Kidney (tissue), 14 donors: ENCODE data around the gene FERMT3. TPM values are rescaled to one million over a fixed set of nuclear protein-coding genes. Genes with fewer than 3 reads are reported as not detected.

Source experiments
- DNase-seq, 5 donors: peaks; one replicate each; pipeline ENCODE4 v3.0.0-alpha.2; 2013 to 2020
- FAIRE-seq: peaks from 2 replicates; lab custom pipeline; 2012; peaks lifted over from hg19 to GRCh38; lab: Jason Lieb, UNC
- H3K27ac ChIP-seq, 2 donors: one replicate each; pipeline ENCODE4 v1.7.0; 2013; ENCODE audit warnings: low read depth in 2 of 2, low read length in 2 of 2, inconsistent platforms in 1 of 2
- H3K27me3 ChIP-seq: one replicate; pipeline ENCODE4 v1.7.1; 2013; ENCODE audit warnings: low read length, inconsistent platforms; ENCODE audit not compliant: control insufficient read depth, insufficient read depth
- H3K36me3 ChIP-seq, 3 donors: one replicate each; pipeline versions ENCODE4 v1.7.0 to v1.7.1; 2013; ENCODE audit warnings: low read length in 3 of 3, control low read depth in 1 of 3, inconsistent platforms in 1 of 3; ENCODE audit not compliant: insufficient read depth in 3 of 3, control insufficient read depth in 2 of 3
- H3K4me1 ChIP-seq, 3 donors: one replicate each; pipeline versions ENCODE4 v1.7.0 to v1.7.1; 2013; ENCODE audit warnings: low read length in 3 of 3, inconsistent platforms in 1 of 3, low read depth in 1 of 3; ENCODE audit not compliant: control insufficient read depth in 2 of 3, insufficient read depth in 2 of 3
- H3K4me3 ChIP-seq, 3 donors: one replicate each; pipeline versions ENCODE4 v1.7.0 to v1.8.1; 2013; ENCODE audit warnings: low read length in 3 of 3, control low read depth in 1 of 3, inconsistent platforms in 1 of 3
- H3K9ac ChIP-seq, 3 donors: one replicate each; pipeline versions ENCODE4 v1.7.0 to v1.7.1; 2013; ENCODE audit warnings: low read length in 3 of 3, control low read depth in 1 of 3, inconsistent platforms in 1 of 3
- H3K9me3 ChIP-seq, 3 donors: one replicate each; pipeline versions ENCODE4 v1.7.0 to v1.7.1; 2013; ENCODE audit warnings: low read length in 3 of 3, control low read depth in 1 of 3, inconsistent platforms in 1 of 3; ENCODE audit not compliant: control insufficient read depth in 2 of 3, insufficient read depth in 1 of 3
- CTCF ChIP-seq: IDR thresholded peaks from 3 replicates; pipeline ENCODE4 v1.5.1; 2012; ENCODE audit warnings: mild to moderate bottlenecking, moderate library complexity, borderline replicate concordance; ENCODE audit not compliant: insufficient read depth; ENCODE audit errors: extremely low read depth
- intact Hi-C: fragments of 100-400 bp; cut with DNase I; formaldehyde crosslinking; loops from one replicate; pipeline ENCODE4 v1.11.1; 2022
- polyA plus RNA-seq: library from polyadenylated mRNA; stranded (reverse); fragments of 350-450 nt; fragmentation: Illumina TruSeq; extraction: RNeasy Lipid Tissue Mini Kit (QIAGEN cat#74804); gene quantifications from one replicate; pipeline ENCODE4 v1.2.3, GENCODE V29; 2014; ENCODE audit warnings: low read depth, low replicate concordance; ENCODE audit not compliant: insufficient read depth
- total RNA-seq: library from RNA; stranded (reverse); fragmentation: NEBNext Ultra II Directional; extraction: Animal tissue kit (Norgen Biotek cat#: 25700); gene quantifications from one replicate; pipeline ENCODE4 v1.2.1, GENCODE V29; 2021
- donor health status: control.
- donor health status: control.
- donor health status: control.
- donor health status: control.
- donor health status: control.
- donor health status: DM: yes; HTN: yes; CAD: no.
- donor health status: Normal renal cell carcinoma (clear cell type).

FERMT3 gene
- total and polyA plus RNA-seq, 2 donors from 2014 or later = 11.8 to 36.3 TPM

- Histone ChIP-seq H3K9ac (no peak overlapping the region), H3K9me3 (no peaks in the 10 kb centered on the region), H3K4me1 (peaks cover 0 to 5% (median 0%) of the 10 kb centered on the region in 3 donors), H3K27ac (no peak overlapping the region), H3K27me3 (no peaks in the 10 kb centered on the region), H3K4me3 (no peak overlapping the region), H3K36me3 (no peaks in the 10 kb centered on the region)
- TF ChIP-seq CTCF = no peak
- peak in 1 of 5 donors; percentile 42 for DNase-seq
- FAIRE-seq = no peak
- intact Hi-C loops = no loop called here
Observed at GRCh38 chr11:64211181-64211872, 4.8 kb downstream of the FERMT3 start.

GRCh38 chr11:64216879-64217278, 10.4 kb downstream of the FERMT3 start:
- DNase-seq = no peak
- intact Hi-C loops = no loop called here

GRCh38 chr11:64218628-64219353, 12.3 kb downstream of the FERMT3 start:
- no peak overlapping the region for H3K9ac ChIP-seq

More at GRCh38 chr11:64216879-64217278, 10.4 kb downstream of the FERMT3 start:
- Histone ChIP-seq H3K4me3 (no peak overlapping the region), H3K36me3 (no peaks in the 10 kb centered on the region), H3K27me3 (no peaks in the 10 kb centered on the region), H3K4me1 (no peaks in the 10 kb centered on the region), H3K9ac (no peak overlapping the region), H3K27ac (no peak overlapping the region), H3K9me3 (no peaks in the 10 kb centered on the region)
- no peak for FAIRE-seq
- no peak for TF ChIP-seq CTCF

More at GRCh38 chr11:64218628-64219353, 12.3 kb downstream of the FERMT3 start:
- TF ChIP-seq CTCF = no peak
- Histone ChIP-seq H3K36me3 (no peaks in the 10 kb centered on the region), H3K9me3 (no peaks in the 10 kb centered on the region), H3K27ac (no peak overlapping the region), H3K4me3 (no peak overlapping the region), H3K4me1 (no peaks in the 10 kb centered on the region), H3K27me3 (no peaks in the 10 kb centered on the region)
- intact Hi-C loops = no loop called here
- no peak for FAIRE-seq
- peak in 1 of 5 donors; percentile 43 for DNase-seq
